GM12875 (cell line): ENCODE data around the gene SGCG.

Experiments used
- H3K4me3 ChIP-seq: one replicate; pipeline ENCODE4 v1.5.1; 2011; ENCODE audit warnings: low read depth, low read length, control low read depth
- CTCF ChIP-seq: IDR thresholded peaks from 2 replicates; pipeline ENCODE4 v1.5.1; 2011; ENCODE audit warnings: low read depth, mild to moderate bottlenecking, control low read depth, inconsistent platforms, low read length, moderate library complexity, borderline replicate concordance; ENCODE audit not compliant: insufficient read depth

The SGCG gene

GRCh38 chr13:23161481-23161825, 19.3 kb upstream of the SGCG start:
- TF ChIP-seq CTCF = no peak
- no peak overlapping the region for H3K4me3 ChIP-seq

- no peak for TF ChIP-seq CTCF
Observed at GRCh38 chr13:23175920-23176319, 4.9 kb upstream of the SGCG start.

GRCh38 chr13:23182142-23182541, 1.4 kb downstream of the SGCG start:
- H3K4me3 ChIP-seq = no peak overlapping the region
- TF ChIP-seq CTCF = no peak

More at GRCh38 chr13:23175920-23176319, 4.9 kb upstream of the SGCG start:
- H3K4me3 ChIP-seq = no peak overlapping the region

- no peak overlapping the region for H3K4me3 ChIP-seq
- TF ChIP-seq CTCF = no peak
Observed at GRCh38 chr13:23183292-23183691, 2.5 kb downstream of the SGCG start.

- H3K4me3 ChIP-seq = no peak overlapping the region
- TF ChIP-seq CTCF = no peak
Observed at GRCh38 chr13:23185542-23185941, 4.8 kb downstream of the SGCG start.

GRCh38 chr13:23201870-23202269, 21.1 kb downstream of the SGCG start:
- no peak for TF ChIP-seq CTCF
- no peak overlapping the region for H3K4me3 ChIP-seq

GRCh38 chr13:23202383-23202782, 21.6 kb downstream of the SGCG start:
- TF ChIP-seq CTCF = no peak

More at GRCh38 chr13:23202383-23202782, 21.6 kb downstream of the SGCG start:
- no peak overlapping the region for H3K4me3 ChIP-seq
